Measurements from ENCODE around the gene MED25. TPM values are rescaled to one million over a fixed set of nuclear protein-coding genes. Genes with fewer than 3 reads are reported as not detected.

MED25 gene
- total and polyA plus RNA-seq, 9 of the 15 experiments (the other 6 are each of a cell fraction or from before 2014, with no cell fraction given): 4.1 to 93.9 (median 19.3) TPM

DNA sequence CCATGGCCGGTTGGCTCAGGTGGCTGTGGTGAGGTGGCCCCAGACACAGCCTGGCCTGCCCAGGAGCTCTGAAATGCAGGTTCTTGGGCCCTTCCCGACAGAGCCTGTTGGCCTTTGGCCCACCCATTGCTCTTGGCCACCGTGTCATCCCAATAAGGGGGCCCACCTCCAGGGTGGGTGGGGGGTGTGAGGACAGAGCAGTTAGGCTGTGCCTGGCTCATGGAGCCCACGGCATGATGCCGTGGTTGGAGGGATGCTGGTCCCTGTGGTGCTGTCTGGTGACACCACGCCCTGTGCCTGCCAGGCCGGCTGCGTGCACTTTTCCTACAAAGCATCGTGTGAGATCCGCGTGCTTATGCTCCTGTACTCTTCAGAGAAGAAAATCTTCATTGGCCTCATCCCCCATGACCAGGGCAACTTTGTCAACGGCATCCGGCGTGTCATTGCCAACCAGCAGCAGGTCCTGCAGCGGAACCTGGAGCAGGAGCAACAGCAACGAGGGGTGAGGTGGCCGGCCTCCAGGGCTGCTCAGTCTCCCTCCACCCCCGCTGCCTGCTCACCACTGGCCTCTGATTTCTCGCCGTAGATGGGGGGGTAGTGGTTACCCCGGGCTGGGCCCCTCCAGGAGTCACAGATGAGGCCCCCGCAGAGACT is 41.7 kb downstream of the MED25 start (continued):
- TF ChIP-seq RBM39 (optimal IDR thresholded peaks at IDR 0.05; ENCODE audit: low read depth, low read length) (no peak), CHD2 (IDR thresholded peaks at IDR 0.05; ENCODE audit: low read depth, low read length) (0 out of 2 replicates have a peak, but pooled peaks have one; percentile 15), SUPT5H (IDR thresholded peaks at IDR 0.05) (peak; percentile 46), CCNT2 (IDR thresholded peaks at IDR 0.05; ENCODE audit: borderline replicate concordance, extremely low read depth, insufficient read length, low read depth, low read length) (peak; percentile 23), CBFB (CRISPR knock-in tag; IDR thresholded peaks at IDR 0.05) (no peak), BRF1 (IDR thresholded peaks at IDR 0.05; ENCODE audit: borderline replicate concordance, extremely low read depth, insufficient read length) (no peak)
- TF ChIP-seq, protein P1, sequence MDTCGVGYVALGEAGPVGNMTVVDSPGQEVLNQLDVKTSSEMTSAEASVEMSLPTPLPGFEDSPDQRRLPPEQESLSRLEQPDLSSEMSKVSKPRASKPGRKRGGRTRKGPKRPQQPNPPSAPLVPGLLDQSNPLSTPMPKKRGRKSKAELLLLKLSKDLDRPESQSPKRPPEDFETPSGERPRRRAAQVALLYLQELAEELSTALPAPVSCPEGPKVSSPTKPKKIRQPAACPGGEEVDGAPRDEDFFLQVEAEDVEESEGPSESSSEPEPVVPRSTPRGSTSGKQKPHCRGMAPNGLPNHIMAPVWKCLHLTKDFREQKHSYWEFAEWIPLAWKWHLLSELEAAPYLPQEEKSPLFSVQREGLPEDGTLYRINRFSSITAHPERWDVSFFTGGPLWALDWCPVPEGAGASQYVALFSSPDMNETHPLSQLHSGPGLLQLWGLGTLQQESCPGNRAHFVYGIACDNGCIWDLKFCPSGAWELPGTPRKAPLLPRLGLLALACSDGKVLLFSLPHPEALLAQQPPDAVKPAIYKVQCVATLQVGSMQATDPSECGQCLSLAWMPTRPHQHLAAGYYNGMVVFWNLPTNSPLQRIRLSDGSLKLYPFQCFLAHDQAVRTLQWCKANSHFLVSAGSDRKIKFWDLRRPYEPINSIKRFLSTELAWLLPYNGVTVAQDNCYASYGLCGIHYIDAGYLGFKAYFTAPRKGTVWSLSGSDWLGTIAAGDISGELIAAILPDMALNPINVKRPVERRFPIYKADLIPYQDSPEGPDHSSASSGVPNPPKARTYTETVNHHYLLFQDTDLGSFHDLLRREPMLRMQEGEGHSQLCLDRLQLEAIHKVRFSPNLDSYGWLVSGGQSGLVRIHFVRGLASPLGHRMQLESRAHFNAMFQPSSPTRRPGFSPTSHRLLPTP (IDR thresholded peaks at IDR 0.05; ENCODE audit: borderline replicate concordance, extremely low read depth, insufficient read length): no peak
- TF ChIP-seq, protein P2, sequence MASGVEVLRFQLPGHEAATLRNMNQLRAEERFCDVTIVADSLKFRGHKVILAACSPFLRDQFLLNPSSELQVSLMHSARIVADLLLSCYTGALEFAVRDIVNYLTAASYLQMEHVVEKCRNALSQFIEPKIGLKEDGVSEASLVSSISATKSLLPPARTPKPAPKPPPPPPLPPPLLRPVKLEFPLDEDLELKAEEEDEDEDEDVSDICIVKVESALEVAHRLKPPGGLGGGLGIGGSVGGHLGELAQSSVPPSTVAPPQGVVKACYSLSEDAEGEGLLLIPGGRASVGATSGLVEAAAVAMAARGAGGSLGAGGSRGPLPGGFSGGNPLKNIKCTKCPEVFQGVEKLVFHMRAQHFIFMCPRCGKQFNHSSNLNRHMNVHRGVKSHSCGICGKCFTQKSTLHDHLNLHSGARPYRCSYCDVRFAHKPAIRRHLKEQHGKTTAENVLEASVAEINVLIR (CRISPR knock-in tag; IDR thresholded peaks at IDR 0.05): no peak
- TF ChIP-seq, protein P3, sequence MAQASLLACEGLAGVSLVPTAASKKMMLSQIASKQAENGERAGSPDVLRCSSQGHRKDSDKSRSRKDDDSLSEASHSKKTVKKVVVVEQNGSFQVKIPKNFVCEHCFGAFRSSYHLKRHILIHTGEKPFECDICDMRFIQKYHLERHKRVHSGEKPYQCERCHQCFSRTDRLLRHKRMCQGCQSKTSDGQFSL (CRISPR knock-in tag; IDR thresholded peaks at IDR 0.05): peak; percentile 55; the same call in 1 of the 2 replicates
- TF ChIP-seq, protein P3 (tag; IDR thresholded peaks at IDR 0.05): no peak

All from K562 (cell line).